Fibroblast of villous mesenchyme (primary cell): ENCODE results near the gene DYRK1A. TPM values are rescaled to one million over a fixed set of nuclear protein-coding genes. Genes with fewer than 3 reads are reported as not detected.

ENCODE experiments used
- DNase-seq: peaks from one replicate; pipeline ENCODE4 v3.0.0-alpha.2; 2010; ENCODE audit warnings: low read depth
- H3K4me3 ChIP-seq: 2 replicates; pipeline ENCODE4 v1.5.1; 2011; ENCODE audit warnings: low read depth, mild to moderate bottlenecking, low read length
- total RNA-seq: library from RNA; depleted of rRNA; stranded (reverse); fragments of >200 nt; gene quantifications from 2 replicates; pipeline ENCODE4 v1.2.3, GENCODE V29; 2012
- TF ChIP-seq, protein P1 (sequence below): IDR thresholded peaks from 2 replicates; pipeline ENCODE4 v1.5.1; 2012; ENCODE audit warnings: low read depth, mild to moderate bottlenecking, low read length; ENCODE audit not compliant: insufficient read depth

The DYRK1A gene
- total RNA-seq, 1 donor, result 77.7 TPM

DNA sequence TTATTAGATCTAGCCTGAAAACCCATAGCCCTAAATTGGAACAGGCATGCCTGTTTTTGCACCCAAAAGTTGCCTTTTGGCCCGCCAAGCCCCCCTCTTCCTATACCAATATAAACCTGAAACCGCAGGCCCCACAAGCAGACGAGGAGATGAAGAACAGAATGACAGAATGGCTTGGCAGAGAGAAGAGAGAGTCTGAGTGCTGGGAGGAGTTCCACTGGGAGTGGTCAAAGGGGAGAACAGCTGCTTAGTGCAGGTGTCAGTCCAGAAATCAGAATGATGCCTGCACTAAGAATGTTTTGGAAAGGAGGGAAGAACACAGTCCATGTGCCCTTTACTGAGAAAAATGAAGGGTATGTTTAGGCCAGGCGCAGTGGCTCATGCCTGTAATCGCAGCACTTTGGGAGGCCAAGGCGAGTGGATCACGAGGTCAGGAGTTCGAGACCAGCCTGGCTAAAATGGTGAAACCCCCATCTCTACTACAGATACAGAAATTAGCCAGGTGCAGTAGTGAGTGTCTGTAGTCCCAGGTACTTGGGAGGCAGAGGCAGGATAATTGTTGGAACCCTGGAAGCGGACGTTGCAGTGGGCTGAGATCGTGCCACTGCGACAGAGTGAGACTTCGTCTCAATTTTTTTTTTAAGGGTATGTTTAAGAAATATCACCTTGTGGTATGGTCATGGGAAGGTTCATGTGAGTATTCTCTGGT, 9.4 kb downstream of the DYRK1A start:
- no peak for DNase-seq
- H3K4me3 ChIP-seq, result no peak overlapping the region
- TF ChIP-seq, protein P1, sequence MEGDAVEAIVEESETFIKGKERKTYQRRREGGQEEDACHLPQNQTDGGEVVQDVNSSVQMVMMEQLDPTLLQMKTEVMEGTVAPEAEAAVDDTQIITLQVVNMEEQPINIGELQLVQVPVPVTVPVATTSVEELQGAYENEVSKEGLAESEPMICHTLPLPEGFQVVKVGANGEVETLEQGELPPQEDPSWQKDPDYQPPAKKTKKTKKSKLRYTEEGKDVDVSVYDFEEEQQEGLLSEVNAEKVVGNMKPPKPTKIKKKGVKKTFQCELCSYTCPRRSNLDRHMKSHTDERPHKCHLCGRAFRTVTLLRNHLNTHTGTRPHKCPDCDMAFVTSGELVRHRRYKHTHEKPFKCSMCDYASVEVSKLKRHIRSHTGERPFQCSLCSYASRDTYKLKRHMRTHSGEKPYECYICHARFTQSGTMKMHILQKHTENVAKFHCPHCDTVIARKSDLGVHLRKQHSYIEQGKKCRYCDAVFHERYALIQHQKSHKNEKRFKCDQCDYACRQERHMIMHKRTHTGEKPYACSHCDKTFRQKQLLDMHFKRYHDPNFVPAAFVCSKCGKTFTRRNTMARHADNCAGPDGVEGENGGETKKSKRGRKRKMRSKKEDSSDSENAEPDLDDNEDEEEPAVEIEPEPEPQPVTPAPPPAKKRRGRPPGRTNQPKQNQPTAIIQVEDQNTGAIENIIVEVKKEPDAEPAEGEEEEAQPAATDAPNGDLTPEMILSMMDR, result no peak

DNA sequence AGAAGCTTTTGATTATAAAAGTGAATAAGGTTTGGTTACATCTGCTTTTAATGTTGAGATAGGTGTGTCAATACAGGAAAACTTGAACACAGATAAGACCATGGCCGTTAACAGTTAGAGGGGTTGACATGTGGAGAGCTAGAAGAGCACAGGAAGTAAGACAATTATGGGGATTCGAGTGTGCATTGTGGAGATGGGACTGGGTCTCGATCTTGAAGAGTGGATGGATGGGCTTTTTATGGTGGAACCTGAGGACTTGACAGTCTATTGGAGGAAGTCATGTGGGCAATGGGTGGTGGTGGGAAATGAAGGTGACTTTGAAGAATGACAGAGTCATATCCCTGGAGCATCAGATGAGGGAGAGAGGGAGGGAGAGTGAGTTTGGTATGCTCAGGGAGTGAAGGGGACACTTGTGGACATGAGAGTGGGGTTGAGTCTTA, 12.1 kb downstream of the DYRK1A start:
- H3K4me3 ChIP-seq, result no peak overlapping the region
- TF ChIP-seq, protein P1, result no peak
- no peak for DNase-seq

DNA sequence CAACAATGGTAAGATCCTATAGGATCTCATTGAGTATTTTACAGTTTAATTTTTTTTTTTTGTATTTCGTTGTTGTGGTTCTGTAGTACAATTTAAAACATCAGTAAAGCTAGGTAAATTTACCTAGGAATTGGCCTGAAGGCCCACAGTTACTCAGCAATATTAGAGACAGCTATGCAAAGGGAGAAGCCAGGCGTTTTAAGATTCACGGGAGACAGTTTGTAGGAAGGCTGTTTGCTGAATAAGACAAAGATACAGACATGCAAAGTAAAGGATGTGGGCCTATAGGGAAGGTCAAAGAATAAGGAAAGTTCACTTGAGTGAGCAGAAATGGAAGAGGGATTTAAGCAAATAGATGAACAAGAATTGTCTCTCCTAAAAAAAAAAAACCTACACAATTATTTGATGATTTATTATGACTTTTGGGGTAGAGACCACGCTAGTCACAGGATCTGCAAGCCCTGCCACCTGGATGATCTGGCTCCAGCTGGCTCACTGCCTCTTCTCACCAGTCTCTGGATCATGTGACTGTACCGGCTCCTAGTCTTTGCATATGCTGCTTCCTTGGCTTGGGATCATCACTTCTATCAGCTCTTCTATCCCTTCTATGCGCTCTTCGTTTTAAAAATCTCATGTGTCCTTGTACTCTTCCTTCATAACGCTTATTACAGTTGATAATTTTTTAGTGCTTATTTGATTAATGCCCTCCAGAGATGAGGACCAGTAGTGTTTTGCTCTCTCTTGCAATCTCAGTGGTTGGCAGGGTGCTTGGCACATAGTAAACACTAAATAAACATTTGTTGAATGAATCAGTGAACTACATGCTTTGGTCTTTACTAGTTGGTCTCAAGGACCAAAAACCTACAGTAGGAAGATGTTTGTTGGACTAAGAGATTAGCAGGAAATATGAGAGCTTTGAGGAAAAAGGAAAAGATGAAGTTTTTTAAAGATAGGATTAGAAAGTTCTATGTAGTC, 14.1 kb downstream of the DYRK1A start:
- no peak for DNase-seq
- TF ChIP-seq, protein P1, result no peak
- no peak overlapping the region for H3K4me3 ChIP-seq

DNA sequence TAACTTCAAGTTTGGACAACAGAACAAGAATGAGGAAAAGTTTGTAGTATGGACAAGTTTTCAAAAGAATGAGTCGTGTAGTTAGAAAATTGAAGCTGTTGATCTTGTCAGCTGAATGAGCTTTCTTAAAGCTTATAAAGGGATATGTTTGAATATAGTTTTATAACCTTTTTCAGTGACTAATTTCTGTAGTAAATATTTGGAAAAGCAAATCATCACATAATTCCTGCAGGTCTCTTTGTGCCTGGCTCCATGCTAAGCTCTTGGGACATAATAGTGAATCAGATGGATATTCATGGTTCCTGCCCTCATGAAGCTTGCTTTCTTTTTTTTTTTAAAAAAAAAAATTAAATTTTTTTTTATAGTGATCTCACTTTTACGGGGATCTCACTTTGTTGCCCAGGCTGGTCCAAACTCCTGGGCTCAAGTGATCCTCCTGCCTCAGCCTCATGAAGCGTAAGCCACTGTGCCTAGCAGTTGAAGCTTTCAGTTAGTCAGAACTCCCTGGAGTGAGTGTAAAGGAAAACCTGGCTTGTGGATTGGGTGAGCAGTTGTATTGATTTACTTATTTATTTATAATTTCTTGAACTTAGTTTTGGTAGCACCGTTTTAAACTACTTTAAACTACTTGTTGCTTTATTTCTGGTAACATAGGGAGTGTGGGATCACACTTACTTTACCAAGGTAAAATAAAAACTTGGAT, 15.5 kb downstream of the DYRK1A start:
- H3K4me3 ChIP-seq, result no peak overlapping the region
- TF ChIP-seq, protein P1, result no peak
- no peak for DNase-seq

DNA sequence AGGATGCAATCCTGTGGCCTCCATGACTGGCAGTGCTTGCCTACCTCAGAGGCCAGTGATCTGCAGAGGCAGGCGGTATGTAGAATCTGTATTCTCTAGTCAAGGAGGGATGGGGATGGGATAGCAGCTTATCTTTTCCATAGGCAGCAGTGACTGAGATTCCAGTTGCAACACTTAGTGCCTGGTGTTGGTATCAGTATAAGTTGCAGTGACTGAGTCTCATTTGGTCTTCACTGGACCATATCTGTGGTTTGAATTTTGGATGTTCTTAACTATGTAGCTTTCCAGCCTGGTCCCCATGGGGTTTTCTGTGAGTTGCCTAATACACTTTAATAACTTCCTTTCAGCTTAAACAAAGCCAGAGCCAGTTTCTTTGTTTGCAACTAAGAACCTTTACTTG, 16.5 kb downstream of the DYRK1A start:
- H3K4me3 ChIP-seq, result no peak overlapping the region
- DNase-seq, result no peak
- TF ChIP-seq, protein P1, result no peak

DNA sequence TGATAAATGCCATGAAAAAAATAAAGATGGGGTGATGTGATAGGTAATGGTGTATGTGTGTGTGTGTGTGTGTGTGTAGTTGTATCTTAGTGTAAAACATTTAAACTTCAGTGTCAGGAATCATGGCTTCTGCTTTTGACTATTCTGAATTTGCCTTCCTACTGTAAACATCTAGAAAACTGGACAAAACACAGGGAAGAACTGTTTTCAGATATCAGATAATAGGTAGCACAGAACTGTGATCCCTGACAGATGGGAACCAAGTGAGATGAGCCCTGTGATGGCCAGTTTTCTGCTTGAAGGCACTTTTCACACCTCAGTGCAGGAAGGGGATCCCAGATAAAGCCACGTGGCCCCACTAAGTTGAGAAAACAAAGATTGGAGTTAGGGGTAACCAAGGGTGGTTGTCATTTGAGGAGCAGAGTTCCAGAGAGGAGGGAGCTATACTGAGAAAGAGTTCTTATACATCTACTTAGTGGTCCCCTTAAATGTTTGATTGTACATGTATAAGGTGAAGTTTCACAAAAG, 17.3 kb downstream of the DYRK1A start:
- DNase-seq, result no peak
- TF ChIP-seq, protein P1, result no peak
- no peak overlapping the region for H3K4me3 ChIP-seq
